Endodermal cell (in vitro differentiated cells): ENCODE data around the gene CBLB. TPM values are rescaled to one million over a fixed set of nuclear protein-coding genes. Genes with fewer than 3 reads are reported as not detected.

ENCODE experiments used
- DNase-seq: peaks from one replicate; pipeline ENCODE4 v3.0.0-alpha.2; 2017
- H3K27ac ChIP-seq: 2 replicates; pipeline ENCODE4 v1.5.1; 2013; ENCODE audit warnings: mild to moderate bottlenecking, low read depth, low read length, moderate library complexity
- H3K27me3 ChIP-seq: 2 replicates; pipeline ENCODE4 v1.6.1; 2013; ENCODE audit warnings: mild to moderate bottlenecking, low read length, moderate library complexity; ENCODE audit not compliant: insufficient read depth, control insufficient read depth, poor library complexity, severe bottlenecking
- H3K36me3 ChIP-seq: 2 replicates; pipeline ENCODE4 v1.7.0; 2013; ENCODE audit warnings: mild to moderate bottlenecking, low read length, moderate library complexity; ENCODE audit not compliant: control insufficient read depth, insufficient read depth
- H3K4me1 ChIP-seq: one replicate; pipeline ENCODE4 v1.7.0; 2013; ENCODE audit warnings: low read length; ENCODE audit not compliant: control insufficient read depth, insufficient read depth
- H3K4me3 ChIP-seq: 2 replicates; pipeline ENCODE4 v1.5.1; 2013; ENCODE audit warnings: mild to moderate bottlenecking, low read length, moderate library complexity
- H3K9ac ChIP-seq: 2 replicates; pipeline ENCODE4 v1.6.1; 2013; ENCODE audit warnings: mild to moderate bottlenecking, low read length, moderate library complexity; ENCODE audit not compliant: poor library complexity, severe bottlenecking; ENCODE audit errors: extremely low read depth
- H3K9me3 ChIP-seq: 2 replicates; pipeline ENCODE4 v1.6.1; 2013; ENCODE audit warnings: mild to moderate bottlenecking, low read length, moderate library complexity; ENCODE audit not compliant: control insufficient read depth
- H3K27ac Mint-ChIP-seq: 2 replicates; pipeline ENCODE4 v1.8.0; 2020; ENCODE audit warnings: mixed read lengths
- H3K27me3 Mint-ChIP-seq: 2 replicates; pipeline ENCODE4 v1.8.0; 2021; ENCODE audit warnings: mild to moderate bottlenecking, mixed read lengths; ENCODE audit not compliant: insufficient read depth
- H3K36me3 Mint-ChIP-seq: 2 replicates; pipeline ENCODE4 v1.8.0; 2020; ENCODE audit warnings: low read depth, mixed read lengths
- H3K4me1 Mint-ChIP-seq: 2 replicates; pipeline ENCODE4 v1.8.0; 2020; ENCODE audit warnings: mixed read lengths
- H3K4me3 Mint-ChIP-seq: 2 replicates; pipeline ENCODE4 v1.8.0; 2020; ENCODE audit warnings: mild to moderate bottlenecking, moderate library complexity, mixed read lengths
- H3K9me3 Mint-ChIP-seq: 2 replicates; pipeline ENCODE4 v1.8.0; 2020; ENCODE audit warnings: mild to moderate bottlenecking, mixed read lengths
- WGBS, 2 experiments: methylation state at CpG; one replicate each; pipeline versions ENCODE4 v1.1.5 to v1.1.7; 2013; ENCODE audit warnings: missing lambda C conversion rate in 2 of 2, mixed read lengths in 1 of 2; ENCODE audit not compliant: insufficient coverage in 1 of 2, insufficient read length in 1 of 2; 5-methylcytosine and 5-hydroxymethylcytosine counted together
- total RNA-seq, 2 donors: library from RNA; stranded (reverse); fragmentation: NEBNext Ultra II Directional in 1 of 2; extraction: Animal tissue kit (Norgen Biotek cat#: 25700) in 1 of 2; gene quantifications; 2 replicates in 1 of 2; 3 replicates in 1 of 2; pipeline ENCODE4 v1.2.1, GENCODE V29; 2021
- TF ChIP-seq, protein P1 (sequence below): fragments of 200-600 bp; sonication (generic); conservative IDR thresholded peaks from 2 replicates; pipeline ENCODE4 v1.5.0; 2021; ENCODE audit warnings: antibody characterized with exemption, mild to moderate bottlenecking

CBLB gene
- total RNA-seq, 2 donors from 2014 or later: 45.4 to 60.5 TPM

DNA sequence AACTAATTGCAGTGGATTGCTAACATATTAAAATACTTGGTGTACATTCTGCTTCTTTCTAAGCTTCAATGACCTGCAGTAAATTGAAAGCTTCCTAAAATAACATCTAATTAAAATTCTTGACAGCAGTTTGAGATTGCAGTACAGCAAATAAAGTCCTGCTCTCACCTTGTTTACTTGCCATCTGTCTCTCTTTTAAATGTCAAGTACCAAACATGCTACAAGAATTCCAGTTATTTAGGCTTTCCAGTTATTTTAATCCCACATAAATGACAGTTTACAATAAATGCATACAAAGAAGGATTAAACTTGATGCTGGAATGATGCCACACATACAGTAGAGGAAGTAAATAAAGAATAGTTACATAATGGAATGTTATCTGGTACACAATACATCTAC, 33.2 kb downstream of the CBLB start:
- Histone ChIP-seq H3K9ac (no peak overlapping the region), H3K27ac (no peak overlapping the region), H3K4me3 (no peak overlapping the region), H3K9me3 (no peaks in the 10 kb centered on the region), H3K36me3 (no peaks in the 10 kb centered on the region), H3K4me1 (peaks cover 5% of the 10 kb centered on the region), H3K27me3 (no peaks in the 10 kb centered on the region)
- no peak for DNase-seq
- peaks cover 24% of the 10 kb centered on the region for H3K36me3 Mint-ChIP-seq
- H3K4me3 Mint-ChIP-seq: no peak overlapping the region
- no peak overlapping the region for H3K27ac Mint-ChIP-seq
- H3K4me1 Mint-ChIP-seq: peaks cover 39% of the 10 kb centered on the region
- H3K27me3 Mint-ChIP-seq: no peaks in the 10 kb centered on the region
- H3K9me3 Mint-ChIP-seq: no peaks in the 10 kb centered on the region
- TF ChIP-seq, protein P1, sequence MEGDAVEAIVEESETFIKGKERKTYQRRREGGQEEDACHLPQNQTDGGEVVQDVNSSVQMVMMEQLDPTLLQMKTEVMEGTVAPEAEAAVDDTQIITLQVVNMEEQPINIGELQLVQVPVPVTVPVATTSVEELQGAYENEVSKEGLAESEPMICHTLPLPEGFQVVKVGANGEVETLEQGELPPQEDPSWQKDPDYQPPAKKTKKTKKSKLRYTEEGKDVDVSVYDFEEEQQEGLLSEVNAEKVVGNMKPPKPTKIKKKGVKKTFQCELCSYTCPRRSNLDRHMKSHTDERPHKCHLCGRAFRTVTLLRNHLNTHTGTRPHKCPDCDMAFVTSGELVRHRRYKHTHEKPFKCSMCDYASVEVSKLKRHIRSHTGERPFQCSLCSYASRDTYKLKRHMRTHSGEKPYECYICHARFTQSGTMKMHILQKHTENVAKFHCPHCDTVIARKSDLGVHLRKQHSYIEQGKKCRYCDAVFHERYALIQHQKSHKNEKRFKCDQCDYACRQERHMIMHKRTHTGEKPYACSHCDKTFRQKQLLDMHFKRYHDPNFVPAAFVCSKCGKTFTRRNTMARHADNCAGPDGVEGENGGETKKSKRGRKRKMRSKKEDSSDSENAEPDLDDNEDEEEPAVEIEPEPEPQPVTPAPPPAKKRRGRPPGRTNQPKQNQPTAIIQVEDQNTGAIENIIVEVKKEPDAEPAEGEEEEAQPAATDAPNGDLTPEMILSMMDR: no peak

DNA sequence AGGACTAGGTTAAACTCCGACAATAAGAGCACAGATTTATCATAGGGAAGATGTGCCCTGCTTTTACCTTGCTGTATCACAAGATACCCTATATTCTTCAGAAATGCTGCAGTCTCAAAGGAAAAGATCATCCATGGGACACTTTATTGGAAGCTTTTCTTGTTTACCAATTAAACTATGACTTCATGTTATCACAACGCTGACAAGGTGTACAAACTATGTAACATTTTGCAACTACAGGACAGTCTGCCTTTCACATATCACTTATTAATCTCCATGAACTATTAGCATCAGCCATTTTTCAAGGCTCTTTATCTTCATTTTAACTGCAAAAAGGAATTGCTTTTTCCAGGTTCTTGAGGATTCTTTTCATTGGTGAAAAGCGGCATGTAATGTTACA, 34.0 kb downstream of the CBLB start:
- Histone ChIP-seq H3K9ac (no peak overlapping the region), H3K27ac (no peak overlapping the region), H3K9me3 (no peaks in the 10 kb centered on the region), H3K36me3 (no peaks in the 10 kb centered on the region), H3K4me3 (no peak overlapping the region), H3K27me3 (no peaks in the 10 kb centered on the region), H3K4me1 (peaks cover 5% of the 10 kb centered on the region)
- TF ChIP-seq, protein P1: no peak
- DNase-seq: no peak
- WGBS, 2 experiments: 94 to 98% methylated on average over 2 to 3 of the region's 3 CpGs
- Mint-ChIP-seq H3K9me3 (no peaks in the 10 kb centered on the region), H3K4me1 (peaks cover 34% of the 10 kb centered on the region), H3K27me3 (no peaks in the 10 kb centered on the region), H3K4me3 (no peak overlapping the region), H3K27ac (no peak overlapping the region), H3K36me3 (peaks cover 24% of the 10 kb centered on the region)

GRCh38 chr3:105832644-105833043, 36.2 kb downstream of the CBLB start:
- H3K27ac Mint-ChIP-seq: no peak overlapping the region
- Histone ChIP-seq H3K9me3 (no peaks in the 10 kb centered on the region), H3K9ac (no peak overlapping the region), H3K4me1 (peaks cover 3% of the 10 kb centered on the region), H3K36me3 (no peaks in the 10 kb centered on the region), H3K4me3 (no peak overlapping the region), H3K27me3 (no peaks in the 10 kb centered on the region), H3K27ac (no peak overlapping the region)
- TF ChIP-seq, protein P1: no peak
- H3K36me3 Mint-ChIP-seq: peaks cover 28% of the 10 kb centered on the region
- H3K27me3 Mint-ChIP-seq: no peaks in the 10 kb centered on the region
- no peaks in the 10 kb centered on the region for H3K9me3 Mint-ChIP-seq
- no peak overlapping the region for H3K4me3 Mint-ChIP-seq
- 88 to 92% methylated on average over 3 to 4 of the region's 4 CpGs for WGBS, 2 experiments
- H3K4me1 Mint-ChIP-seq: peaks cover 29% of the 10 kb centered on the region
- DNase-seq: no peak
